ENCODE data around the gene EXOC3L4.

DNA sequence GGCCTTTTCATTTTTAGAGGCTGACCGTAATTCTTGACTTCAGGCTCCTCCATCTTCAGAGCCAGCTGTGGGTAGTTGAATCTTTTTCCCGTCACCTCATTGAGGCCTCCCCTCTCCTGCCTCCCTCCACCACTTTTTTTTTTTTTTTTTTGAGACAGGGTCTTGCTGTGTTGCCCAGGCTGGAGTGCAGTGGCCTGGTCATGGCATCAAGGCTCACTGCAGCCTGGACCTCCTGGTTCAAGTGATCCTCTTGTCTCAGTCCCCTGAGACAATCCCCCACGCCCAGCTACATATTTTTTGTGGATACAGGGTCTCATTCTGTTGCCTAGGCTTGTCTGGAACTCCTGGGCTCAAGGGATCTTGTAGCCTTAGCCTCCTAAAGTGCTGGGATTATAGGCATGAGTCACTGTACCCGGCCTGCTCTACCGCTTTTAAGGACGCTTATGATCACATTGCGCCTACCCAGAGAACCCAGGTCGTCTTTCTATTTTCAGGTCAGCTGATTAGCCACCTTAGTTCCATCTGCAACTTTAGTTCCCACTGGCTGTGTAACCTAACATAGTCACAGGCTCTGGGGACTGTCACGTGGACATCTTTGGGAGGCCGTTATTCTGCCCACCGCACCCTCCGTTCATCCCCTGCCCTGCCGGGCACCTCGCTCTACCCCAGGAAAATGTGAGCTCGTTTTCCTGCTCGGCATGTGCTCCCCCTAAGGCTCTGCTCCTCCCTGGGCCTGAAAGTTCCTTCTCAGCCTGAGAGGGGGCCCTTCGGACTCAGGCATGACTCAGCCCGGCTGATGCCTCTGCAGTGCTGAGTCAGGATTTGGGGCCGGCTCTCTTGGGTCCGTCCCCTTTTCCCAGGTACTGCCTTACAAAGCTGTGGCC lies 42.1 kb downstream of the EXOC3L4 start:
- TF ChIP-seq POLR2A (IDR thresholded peaks at IDR 0.05; ENCODE audit: low read length) (no peak), GATA1 (IDR thresholded peaks at IDR 0.05; ENCODE audit: low read depth, low read length) (no peak)
